Osteocyte (in vitro differentiated cells): ENCODE measurements around the gene PTCHD4. TPM values are rescaled to one million over a fixed set of nuclear protein-coding genes. Genes with fewer than 3 reads are reported as not detected.

Experiments
- DNase-seq: peaks from one replicate; pipeline ENCODE4 v3.0.0; 2021; ENCODE audit warnings: mixed read lengths; ENCODE audit not compliant: unreplicated experiment; ENCODE audit errors: extremely low spot score
- H3K27ac Mint-ChIP-seq: one replicate; pipeline ENCODE4 v1.8.0; 2021; ENCODE audit warnings: mild to moderate bottlenecking, mixed read lengths; ENCODE audit not compliant: unreplicated experiment
- H3K27me3 Mint-ChIP-seq: one replicate; pipeline ENCODE4 v1.8.0; 2021; ENCODE audit warnings: mixed read lengths; ENCODE audit not compliant: unreplicated experiment
- H3K36me3 Mint-ChIP-seq: one replicate; pipeline ENCODE4 v1.8.0; 2021; ENCODE audit warnings: mixed read lengths; ENCODE audit not compliant: unreplicated experiment
- H3K4me1 Mint-ChIP-seq: one replicate; pipeline ENCODE4 v1.8.0; 2021; ENCODE audit warnings: mixed read lengths; ENCODE audit not compliant: unreplicated experiment
- H3K4me3 Mint-ChIP-seq: one replicate; pipeline ENCODE4 v1.8.0; 2021; ENCODE audit warnings: mild to moderate bottlenecking, moderate library complexity, mixed read lengths; ENCODE audit not compliant: unreplicated experiment
- H3K9me3 Mint-ChIP-seq: one replicate; pipeline ENCODE4 v1.8.0; 2021; ENCODE audit warnings: mixed read lengths; ENCODE audit not compliant: unreplicated experiment
- CTCF ChIP-seq: fragments of 200-600 bp; sonication (generic); IDR thresholded peaks from 2 replicates; pipeline ENCODE4 v1.5.0; 2021; ENCODE audit warnings: antibody characterized with exemption, mild to moderate bottlenecking, moderate library complexity
- total RNA-seq: library from RNA; stranded (reverse); gene quantifications from 2 replicates; pipeline ENCODE4 v1.2.1, GENCODE V29; 2021

The PTCHD4 gene
- total RNA-seq, 1 donor from 2014 or later, result 1.3 TPM

- H3K27me3 Mint-ChIP-seq, result no peaks in the 10 kb centered on the region
- no peaks in the 10 kb centered on the region for H3K4me1 Mint-ChIP-seq
Observed at GRCh38 chr6:48099713-48100587, 11.0 kb downstream of the PTCHD4 start.

DNA sequence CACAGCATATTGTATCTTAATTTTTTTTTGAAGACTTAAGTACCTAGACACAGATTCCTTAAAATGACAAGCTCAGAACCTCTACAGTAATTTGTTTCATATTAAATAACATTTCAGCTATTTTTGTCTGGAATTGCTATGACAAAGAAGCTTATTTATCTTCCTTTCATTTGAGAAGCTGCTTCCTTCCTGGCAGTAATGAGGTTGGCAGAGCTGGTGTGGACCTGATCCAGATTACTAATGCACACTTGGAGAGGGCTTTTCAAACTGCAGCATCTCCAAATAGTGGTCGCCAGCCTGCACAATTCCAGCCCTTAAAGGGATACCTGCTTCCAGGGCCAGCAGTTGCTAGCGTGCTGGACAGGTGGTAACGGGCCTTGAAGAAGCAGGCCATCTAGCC is 12.1 kb downstream of the PTCHD4 start:
- Mint-ChIP-seq H3K4me1 (no peaks in the 10 kb centered on the region), H3K27ac (no peak overlapping the region), H3K36me3 (no peaks in the 10 kb centered on the region), H3K27me3 (no peaks in the 10 kb centered on the region), H3K4me3 (no peak overlapping the region), H3K9me3 (peaks cover 5% of the 10 kb centered on the region)
- TF ChIP-seq CTCF, result no peak
- no peak for DNase-seq

More at GRCh38 chr6:48099713-48100587, 11.0 kb downstream of the PTCHD4 start:
- Mint-ChIP-seq H3K4me3 (no peak overlapping the region), H3K27ac (no peak overlapping the region), H3K36me3 (no peaks in the 10 kb centered on the region), H3K9me3 (peaks cover 5% of the 10 kb centered on the region)
- no peak for TF ChIP-seq CTCF
- DNase-seq, result no peak

DNA sequence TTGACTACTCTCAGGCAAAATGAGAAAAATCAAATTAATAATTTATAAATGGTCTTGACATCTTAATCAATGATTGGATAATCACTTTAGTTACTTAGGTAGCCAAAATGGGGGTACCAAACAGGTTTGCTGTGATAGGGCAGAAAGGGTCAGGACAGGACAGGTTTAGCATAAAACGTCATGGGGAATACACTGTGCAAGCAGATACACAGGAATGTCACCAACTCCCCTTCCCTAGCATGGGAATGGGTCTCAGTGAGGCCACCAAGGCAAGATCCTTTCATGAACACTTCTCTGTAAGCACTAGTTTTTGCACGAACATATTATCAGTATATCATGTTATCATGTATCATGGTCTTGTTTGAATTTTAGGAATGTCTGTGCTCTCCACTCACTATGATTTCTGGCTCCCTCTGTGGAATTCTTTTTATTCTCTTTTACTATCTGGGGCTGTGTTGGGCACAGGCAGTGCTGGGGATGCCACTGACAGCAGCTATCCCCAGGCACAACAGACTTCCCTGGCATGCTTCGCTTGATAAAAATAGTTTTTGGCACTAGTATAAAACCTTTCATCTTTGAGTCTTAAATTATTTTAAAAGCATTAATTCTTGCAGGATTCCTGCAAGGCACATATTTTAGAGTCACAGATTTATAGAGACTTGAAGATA is 18.3 kb downstream of the PTCHD4 start:
- Mint-ChIP-seq H3K36me3 (no peaks in the 10 kb centered on the region), H3K4me3 (no peak overlapping the region), H3K27me3 (no peaks in the 10 kb centered on the region), H3K27ac (no peak overlapping the region), H3K9me3 (no peaks in the 10 kb centered on the region), H3K4me1 (no peaks in the 10 kb centered on the region)
- no peak for TF ChIP-seq CTCF
- no peak for DNase-seq

DNA sequence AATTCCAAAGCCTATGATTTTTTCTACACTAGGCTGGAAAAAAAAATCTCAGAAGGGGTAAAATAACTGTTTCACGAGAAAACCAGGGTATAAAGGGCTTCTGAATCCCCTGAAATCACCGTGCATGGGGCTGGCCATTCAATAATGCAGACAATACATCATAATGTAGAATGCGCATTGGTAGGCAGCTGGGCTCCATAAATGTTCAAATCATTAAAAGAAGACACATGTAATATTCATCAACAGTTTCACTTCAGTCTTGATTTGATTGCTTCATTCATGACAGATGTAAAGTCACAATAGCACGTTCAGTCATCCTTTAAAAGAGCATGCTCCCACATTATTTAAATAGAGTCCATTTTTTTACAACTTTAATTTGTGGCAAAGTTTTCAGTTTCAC is 20.5 kb downstream of the PTCHD4 start:
- no peak for DNase-seq

More for the DNA sequence above, 20.5 kb downstream of the PTCHD4 start:
- H3K27ac Mint-ChIP-seq, result no peak overlapping the region
- H3K4me1 Mint-ChIP-seq, result peaks cover 1% of the 10 kb centered on the region
- no peaks in the 10 kb centered on the region for H3K36me3 Mint-ChIP-seq
- no peaks in the 10 kb centered on the region for H3K27me3 Mint-ChIP-seq
- H3K4me3 Mint-ChIP-seq, result no peak overlapping the region
- TF ChIP-seq CTCF, result no peak
- H3K9me3 Mint-ChIP-seq, result no peaks in the 10 kb centered on the region
